Activated CD4-positive, alpha-beta memory T cell treated with anti-CD3 and anti-CD28 coated beads, Interleukin-2, amount 10 ng/mL, durations not matched to agents 7 days and 5 days (primary cell): ENCODE measurements around the gene CCDC89. TPM values are rescaled to one million over a fixed set of nuclear protein-coding genes. Genes with fewer than 3 reads are reported as not detected.
"Not testable (repeated sequence)": the region's sequence is repeated elsewhere in the genome, so short reads cannot be mapped to it uniquely, and the experiment has no call there.

ENCODE experiments used
- CTCF ChIA-PET: fragments of 350-600 bp; sonication (Branson Sonifier 250); formaldehyde crosslinking; loops from one replicate; lab custom pipeline; 2021; ENCODE audit warnings: antibody characterized with exemption, inconsistent platforms; lab: Charles Lee
- POLR2A ChIA-PET: fragments of 350-600 bp; sonication (Branson Sonifier 250); formaldehyde crosslinking; loops from one replicate; lab custom pipeline; 2021; ENCODE audit warnings: antibody characterized with exemption; lab: Charles Lee
- DNase-seq: peaks from one replicate; pipeline ENCODE4 v3.0.0-alpha.2; 2020
- H3K27ac Mint-ChIP-seq: one replicate; pipeline ENCODE4 v1.8.0; 2021; ENCODE audit warnings: mild to moderate bottlenecking, mixed read lengths
- H3K27me3 Mint-ChIP-seq: one replicate; pipeline ENCODE4 v1.8.0; 2021; ENCODE audit warnings: mixed read lengths
- H3K36me3 Mint-ChIP-seq: one replicate; pipeline ENCODE4 v1.8.0; 2021; ENCODE audit warnings: low read depth, mixed read lengths
- H3K4me1 Mint-ChIP-seq: one replicate; pipeline ENCODE4 v1.8.0; 2021; ENCODE audit warnings: mixed read lengths
- H3K4me3 Mint-ChIP-seq: one replicate; pipeline ENCODE4 v1.8.0; 2021; ENCODE audit warnings: mild to moderate bottlenecking, mixed read lengths
- H3K9me3 Mint-ChIP-seq: one replicate; pipeline ENCODE4 v1.8.0; 2021; ENCODE audit warnings: mixed read lengths
- total RNA-seq, 2 experiments: library from RNA; stranded (reverse); gene quantifications; one replicate each; pipeline ENCODE4 v1.2.3, GENCODE V29; 2021

Gene CCDC89
- total RNA-seq, 2 experiments from 2014 or later: 1.1 to 1.7 TPM

DNA sequence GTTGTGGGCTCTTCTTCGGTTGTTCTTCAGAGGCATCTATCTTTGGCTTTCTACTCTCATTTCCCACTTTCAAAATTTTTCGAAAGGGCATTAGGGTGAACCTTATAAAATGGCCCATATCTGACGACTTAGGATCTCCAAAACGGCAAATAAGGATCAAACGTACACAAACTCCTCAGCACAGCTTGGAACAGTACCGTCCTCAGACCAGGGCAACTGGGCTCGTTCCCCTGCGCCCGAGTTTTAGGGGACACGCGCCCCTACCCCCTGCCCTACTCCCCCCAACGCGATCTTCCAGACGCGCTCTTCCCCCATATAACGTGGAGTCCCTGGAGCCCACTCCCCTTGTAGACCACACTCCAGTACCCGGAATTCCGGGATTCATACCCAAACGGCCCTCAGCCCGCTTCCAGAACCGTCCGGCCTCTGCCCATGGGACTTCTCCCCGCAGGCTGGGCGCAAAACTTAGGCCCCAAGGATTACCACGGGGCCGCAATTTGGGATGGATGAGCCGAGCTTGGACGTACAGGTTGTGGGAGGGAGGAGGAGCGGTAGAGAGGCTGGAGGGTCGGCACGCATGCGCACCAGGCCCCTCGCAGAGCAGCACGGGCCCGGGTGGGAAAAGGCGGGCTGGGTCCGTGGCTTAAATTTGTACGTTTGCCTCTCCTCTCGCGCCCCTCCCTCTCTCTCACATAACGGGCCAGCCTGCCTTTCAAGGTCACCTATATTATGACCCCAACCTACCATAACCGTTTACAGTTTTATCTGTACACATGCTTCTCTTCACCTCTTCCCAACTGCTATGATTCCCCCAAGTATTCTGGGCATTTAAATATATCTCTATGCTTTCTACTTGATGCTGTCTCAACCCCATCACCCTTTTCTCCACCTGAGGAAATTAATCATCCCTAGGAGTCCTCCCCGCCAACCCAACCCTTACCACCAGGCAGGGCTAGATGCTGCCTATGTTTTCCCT lies 3.4 kb downstream of the CCDC89 start:
- Mint-ChIP-seq H3K9me3 (no peaks in the 10 kb centered on the region), H3K4me1 (peaks cover 21% of the 10 kb centered on the region)
- POLR2A ChIA-PET: interaction anchor here (1.4 to 8.1 kb wide), 3 partner anchors 19 to 172 kb away, joined by 3 to 54 read pairs (median 5); partner anchors contain the start of genes CCDC83, CREBZF and TMEM126A

DNA sequence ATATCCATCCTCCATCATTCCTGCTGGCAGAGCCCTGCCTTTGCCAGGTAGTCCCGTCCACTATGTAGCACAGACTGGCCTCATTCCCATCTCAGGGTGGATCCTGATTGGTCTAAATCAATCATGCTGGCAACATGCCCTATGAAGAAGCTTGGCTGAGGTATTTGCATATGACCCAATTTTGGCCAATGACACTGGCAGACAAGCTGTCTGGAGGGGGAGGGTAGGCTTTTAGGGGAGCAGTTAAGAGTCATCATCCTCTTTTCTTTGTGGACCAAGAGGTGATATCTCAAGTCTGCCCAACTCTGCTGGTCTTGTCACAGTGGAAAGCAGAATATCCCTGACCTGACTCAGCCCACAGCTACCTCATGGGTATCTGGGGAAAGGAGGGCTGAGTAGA lies 5.1 kb downstream of the CCDC89 start:
- POLR2A ChIA-PET: interaction anchor here (1.3 to 8.1 kb wide), 6 partner anchors 12 to 174 kb away, joined by 3 to 54 read pairs (median 6); partner anchors contain the start of genes CCDC83, CREBZF, DLG2 and TMEM126A
- CTCF ChIA-PET: interaction anchor here (0.9 to 2.0 kb wide), 5 partner anchors 11 to 174 kb away, joined by 3 to 7 read pairs (median 4); partner anchors contain the start of genes CCDC83 and TMEM126A

More for the DNA sequence above, 3.4 kb downstream of the CCDC89 start:
- Mint-ChIP-seq H3K36me3 (no peaks in the 10 kb centered on the region), H3K27me3 (peaks cover 12% of the 10 kb centered on the region), H3K4me3 (peak overlapping the region; percentile 71), H3K27ac (peak overlapping the region; percentile 59)
- CTCF ChIA-PET: interaction anchor here (2.7 kb wide), 1 partner anchor 10 kb away, joined by 8 read pairs; no protein-coding TSS in a partner anchor
- DNase-seq: peak; percentile 64

DNA sequence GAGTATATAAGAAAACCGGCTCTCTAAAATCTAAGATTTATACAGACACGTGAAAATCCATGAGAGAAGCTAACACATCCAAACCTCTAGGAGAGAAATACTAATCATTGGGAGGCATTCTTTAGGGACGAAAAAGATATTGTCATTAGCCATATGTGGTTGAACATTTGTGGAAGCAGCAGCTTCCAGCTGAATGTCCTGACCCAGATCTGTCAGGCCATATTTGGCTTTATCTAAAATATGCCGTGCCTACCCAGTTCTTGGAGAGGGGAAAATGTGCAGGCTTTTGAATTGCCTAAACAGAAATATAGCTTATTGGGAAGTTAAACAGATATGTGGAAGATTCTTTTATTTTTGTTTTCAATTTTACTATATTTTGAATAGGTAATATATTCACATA lies 6.4 kb downstream of the CCDC89 start:
- H3K27ac Mint-ChIP-seq: no peak overlapping the region
- peaks cover 12% of the 10 kb centered on the region for H3K27me3 Mint-ChIP-seq
- DNase-seq: no peak
- peaks cover 21% of the 10 kb centered on the region for H3K4me1 Mint-ChIP-seq
- H3K9me3 Mint-ChIP-seq: no peaks in the 10 kb centered on the region
- ChIA-PET POLR2A (interaction anchor here (1.2 to 8.1 kb wide), 4 partner anchors 11 to 32 kb away, joined by 3 to 54 read pairs (median 9); partner anchors contain the start of genes CREBZF and TMEM126A), CTCF (interaction anchor here (0.5 to 2.0 kb wide), 6 partner anchors 10 to 175 kb away, joined by 3 to 9 read pairs (median 4); partner anchors contain the start of gene CCDC83)
- H3K36me3 Mint-ChIP-seq: no peaks in the 10 kb centered on the region
- no peak overlapping the region for H3K4me3 Mint-ChIP-seq

More for the DNA sequence above, 5.1 kb downstream of the CCDC89 start:
- Mint-ChIP-seq H3K9me3 (no peaks in the 10 kb centered on the region), H3K36me3 (no peaks in the 10 kb centered on the region), H3K27ac (no peak overlapping the region), H3K27me3 (peaks cover 12% of the 10 kb centered on the region), H3K4me1 (peaks cover 21% of the 10 kb centered on the region), H3K4me3 (no peak overlapping the region)
- DNase-seq: no peak

DNA sequence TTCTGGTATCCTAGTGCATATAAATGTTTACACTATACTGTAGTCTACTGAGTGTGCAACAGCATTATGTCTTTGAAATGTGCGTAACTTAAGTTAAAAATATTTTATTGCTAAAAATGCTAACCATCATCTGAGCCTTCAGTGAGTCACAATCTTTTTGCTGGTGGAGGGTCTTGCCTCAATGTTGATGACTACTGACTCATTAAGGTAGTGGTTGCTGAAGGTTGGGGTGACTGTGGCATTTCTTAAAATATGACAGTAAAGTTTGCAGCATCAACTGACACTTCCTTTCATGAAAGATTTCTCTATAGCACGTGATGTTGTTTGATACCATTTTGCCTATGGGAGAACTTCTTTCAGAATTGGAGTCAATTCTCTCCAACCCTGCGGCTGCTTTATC lies 12.6 kb downstream of the CCDC89 start:
- no peak overlapping the region for H3K4me3 Mint-ChIP-seq
- H3K27ac Mint-ChIP-seq: no peak overlapping the region
- ChIA-PET POLR2A (interaction anchor here (1.9 to 2.7 kb wide), 2 partner anchors 9 to 12 kb away, joined by 6 to 11 read pairs; partner anchors contain the start of gene CREBZF), CTCF (no interaction called here)
- peaks cover 19% of the 10 kb centered on the region for H3K4me1 Mint-ChIP-seq
- peaks cover 9% of the 10 kb centered on the region for H3K36me3 Mint-ChIP-seq
- H3K27me3 Mint-ChIP-seq: peaks cover 2% of the 10 kb centered on the region
- no peaks in the 10 kb centered on the region for H3K9me3 Mint-ChIP-seq
- DNase-seq: no peak

DNA sequence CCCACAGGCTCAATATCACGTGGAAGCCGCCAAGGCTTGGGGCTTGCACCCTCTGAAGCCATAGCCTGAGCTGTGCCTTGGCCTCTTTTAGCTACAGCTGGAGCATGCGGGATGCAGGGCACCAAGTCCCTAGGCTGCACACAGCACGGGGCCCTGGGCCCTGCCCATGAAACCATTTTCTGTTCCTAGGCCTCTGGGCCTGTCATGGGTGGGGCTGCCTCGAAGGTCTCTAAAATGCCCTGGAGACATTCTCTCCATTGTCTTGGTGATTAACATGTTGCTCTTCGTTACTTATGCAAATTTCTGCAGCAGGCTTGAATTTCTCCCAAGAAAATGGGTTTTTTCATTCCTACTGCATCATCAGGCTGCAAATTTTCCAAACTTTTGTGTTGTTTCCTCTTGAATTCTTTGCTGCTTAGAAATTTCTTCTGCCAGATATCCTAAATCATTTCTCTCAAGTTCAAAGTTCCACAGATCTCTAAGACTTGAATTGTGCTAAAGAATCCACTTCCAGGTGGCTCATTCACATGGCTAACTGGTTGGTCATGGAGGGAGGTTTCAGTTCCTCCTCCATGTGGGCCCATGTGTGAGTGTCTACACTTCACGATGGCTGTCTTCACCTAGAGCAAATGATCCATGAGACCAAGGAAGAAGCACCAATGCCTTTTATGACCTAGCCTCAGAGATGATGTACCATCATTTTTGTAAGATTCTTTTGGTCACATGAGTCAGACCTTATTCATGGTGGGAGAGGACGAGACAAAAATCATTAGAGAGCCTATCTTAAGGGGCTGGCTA lies 13.7 kb downstream of the CCDC89 start:
- H3K36me3 Mint-ChIP-seq: peaks cover 9% of the 10 kb centered on the region
- H3K27ac Mint-ChIP-seq: no peak overlapping the region
- no peak for DNase-seq
- ChIA-PET CTCF (no interaction called here), POLR2A (no interaction called here)
- no peaks in the 10 kb centered on the region for H3K27me3 Mint-ChIP-seq
- H3K4me1 Mint-ChIP-seq: peaks cover 19% of the 10 kb centered on the region
- H3K4me3 Mint-ChIP-seq: no peak overlapping the region
- H3K9me3 Mint-ChIP-seq: no peaks in the 10 kb centered on the region

DNA sequence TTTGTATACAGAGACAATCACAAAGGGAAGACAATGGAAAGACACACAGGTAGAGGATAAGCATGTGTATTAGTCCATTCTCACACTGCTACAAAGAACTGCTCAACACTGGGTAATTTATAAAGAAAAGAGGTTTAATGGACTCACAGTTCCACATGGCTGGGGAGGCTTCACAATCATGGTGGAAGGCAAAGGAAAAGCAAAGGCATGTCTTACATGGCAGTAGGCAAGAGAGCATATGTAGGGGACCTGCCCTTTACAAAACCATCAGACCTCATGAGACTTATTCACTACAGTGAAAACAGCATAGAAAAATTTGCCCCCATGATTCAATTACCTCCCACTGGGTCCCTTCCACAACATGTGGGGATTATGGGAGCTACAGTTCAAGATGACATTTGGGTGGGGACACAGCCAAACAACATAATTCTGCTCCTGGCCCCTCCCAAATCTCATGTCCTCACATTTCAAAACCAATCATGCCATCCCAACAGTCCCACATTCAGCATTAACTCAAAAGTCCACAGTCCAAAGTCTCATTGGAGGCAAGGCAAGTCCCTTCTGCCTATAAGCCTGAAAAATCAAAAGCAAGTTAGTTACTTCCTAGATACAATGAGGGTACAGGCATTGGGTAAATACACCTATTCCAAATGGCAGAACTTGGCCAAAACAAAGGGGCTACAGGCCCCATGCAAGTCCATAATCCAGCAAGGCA lies 14.9 kb downstream of the CCDC89 start:
- H3K36me3 Mint-ChIP-seq, H3K27me3 Mint-ChIP-seq, H3K27ac Mint-ChIP-seq, CTCF ChIA-PET, DNase-seq, H3K9me3 Mint-ChIP-seq, POLR2A ChIA-PET, H3K4me3 Mint-ChIP-seq: not testable (repeated sequence)
- peaks cover 20% of the 10 kb centered on the region for H3K4me1 Mint-ChIP-seq

DNA sequence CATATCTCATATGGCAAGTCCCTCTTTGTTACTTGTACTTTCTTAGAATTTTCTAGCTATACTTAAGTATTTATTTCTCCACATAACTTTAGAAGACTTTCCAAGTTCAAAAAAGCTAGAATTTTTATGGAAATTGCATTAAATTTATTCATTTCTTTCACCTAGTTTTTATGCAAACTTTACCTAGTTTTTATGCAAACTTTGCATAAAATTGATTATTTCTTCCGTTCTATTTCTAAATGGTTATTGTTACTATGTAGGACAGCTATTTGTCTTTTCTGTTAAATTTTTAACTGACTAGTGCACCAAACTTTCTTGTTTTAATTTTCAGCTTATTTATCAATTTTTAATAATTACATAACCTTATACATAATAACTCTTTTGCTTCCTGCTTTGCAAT lies 17.8 kb downstream of the CCDC89 start:
- no peaks in the 10 kb centered on the region for H3K27me3 Mint-ChIP-seq
- DNase-seq: no peak
- H3K4me1 Mint-ChIP-seq: peaks cover 20% of the 10 kb centered on the region
- ChIA-PET CTCF (interaction anchor here (0.6 to 2.0 kb wide), 7 partner anchors 11 to 187 kb away, joined by 3 to 9 read pairs (median 4); partner anchors contain the start of genes CCDC83 and CCDC89), POLR2A (interaction anchor here (1.0 kb wide), 1 partner anchor 20 kb away, joined by 5 read pairs; the partner anchor contains the start of gene TMEM126A)
- no peak overlapping the region for H3K4me3 Mint-ChIP-seq
- no peak overlapping the region for H3K27ac Mint-ChIP-seq
- H3K9me3 Mint-ChIP-seq: no peaks in the 10 kb centered on the region
- peaks cover 17% of the 10 kb centered on the region for H3K36me3 Mint-ChIP-seq

DNA sequence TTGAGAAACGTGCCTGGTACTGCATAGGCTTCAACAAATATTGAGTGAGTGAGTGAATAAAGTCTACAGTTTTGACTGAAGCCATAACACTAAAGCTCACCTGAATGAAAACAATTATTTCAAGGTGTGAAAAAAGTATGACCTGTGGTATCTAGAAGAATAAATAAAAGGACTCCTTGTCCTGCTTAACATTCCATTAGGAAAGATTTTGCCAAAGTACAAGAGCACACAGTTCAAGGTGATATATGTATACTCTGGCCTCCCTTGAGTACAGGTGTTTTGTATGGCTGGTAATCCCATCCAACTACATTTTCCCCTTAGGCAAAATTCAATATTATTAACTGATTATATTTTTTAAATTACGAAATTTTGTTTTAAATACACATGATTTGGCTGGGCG lies 19.3 kb downstream of the CCDC89 start:
- DNase-seq: no peak
- no peak overlapping the region for H3K4me3 Mint-ChIP-seq
- peaks cover 24% of the 10 kb centered on the region for H3K36me3 Mint-ChIP-seq
- peaks cover 12% of the 10 kb centered on the region for H3K4me1 Mint-ChIP-seq
- no peaks in the 10 kb centered on the region for H3K27me3 Mint-ChIP-seq
- no peak overlapping the region for H3K27ac Mint-ChIP-seq
- ChIA-PET POLR2A (interaction anchor here (8.5 kb wide), 1 partner anchor 15 kb away, joined by 220 read pairs; the partner anchor contains the start of gene TMEM126A), CTCF (interaction anchor here (0.8 kb wide), 1 partner anchor 187 kb away, joined by 3 read pairs; no protein-coding TSS in a partner anchor)
- H3K9me3 Mint-ChIP-seq: no peaks in the 10 kb centered on the region

DNA sequence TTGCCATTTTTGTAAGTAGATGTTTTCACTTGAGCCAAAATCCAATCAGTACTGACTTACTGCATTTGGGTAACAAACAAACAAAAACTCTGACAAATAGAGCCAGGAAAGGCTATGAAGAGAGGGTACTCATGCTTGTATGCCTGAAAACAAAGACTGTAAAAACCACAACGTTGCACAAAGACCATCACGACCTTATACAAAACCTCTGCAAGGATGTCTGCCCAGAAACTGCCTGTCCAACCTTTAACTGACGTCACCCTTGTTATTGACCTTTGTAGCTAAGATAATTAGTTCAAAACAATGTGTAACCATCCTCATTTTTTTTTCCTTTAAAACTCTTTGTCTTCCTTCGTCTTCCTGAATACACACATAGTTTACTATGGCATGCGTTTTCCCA lies 20.3 kb downstream of the CCDC89 start:
- Mint-ChIP-seq H3K4me1 (peaks cover 20% of the 10 kb centered on the region), H3K27ac (peak overlapping the region; percentile 44), H3K9me3 (no peaks in the 10 kb centered on the region), H3K27me3 (no peaks in the 10 kb centered on the region), H3K4me3 (peak overlapping the region; percentile 31), H3K36me3 (peaks cover 33% of the 10 kb centered on the region)
- ChIA-PET CTCF (no interaction called here), POLR2A (interaction anchor here (1.5 to 8.5 kb wide), 2 partner anchors 14 to 28 kb away, joined by 3 to 220 read pairs; partner anchors contain the start of gene TMEM126A)
- no peak for DNase-seq

DNA sequence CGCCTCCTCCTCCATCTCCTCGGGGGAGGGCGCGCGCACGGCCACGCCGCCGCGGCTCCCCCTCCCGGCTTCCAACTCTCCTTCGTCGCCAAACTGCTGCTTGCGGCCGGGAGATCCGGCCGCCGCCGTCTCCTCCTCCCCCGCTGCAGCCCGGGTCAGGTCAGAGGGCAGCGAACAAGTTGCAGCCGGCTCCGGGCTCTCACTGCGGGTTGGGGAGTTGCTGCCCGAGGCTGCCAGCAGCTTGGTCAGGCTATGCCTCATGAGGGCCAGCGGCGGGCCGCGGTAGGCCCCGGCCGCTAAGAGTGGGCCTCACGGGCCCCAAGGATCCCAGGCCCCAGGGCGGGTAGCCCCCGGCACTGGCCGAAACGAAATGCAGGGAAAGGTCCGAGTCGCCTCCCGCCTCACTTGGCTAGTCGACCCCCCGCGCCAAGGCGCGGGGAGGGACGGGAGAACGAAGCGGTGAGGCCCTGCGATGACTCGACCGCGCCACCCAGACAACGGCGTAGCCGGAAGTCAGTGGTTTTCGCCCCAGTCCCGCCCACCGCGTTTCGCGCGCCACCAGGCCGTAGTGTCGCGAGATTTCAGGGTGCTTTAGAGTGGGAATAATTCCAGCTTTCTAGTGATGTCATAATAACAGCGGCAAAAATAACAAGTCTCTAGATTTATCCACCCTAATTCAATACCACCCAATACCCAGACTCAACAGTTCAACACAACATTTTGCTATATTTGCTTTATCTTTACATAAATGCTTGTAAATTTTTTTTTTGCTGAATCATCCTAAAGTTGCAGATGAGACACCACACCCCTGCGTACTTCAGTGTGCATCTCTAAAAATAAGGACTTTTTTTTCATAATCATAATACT lies 21.1 kb downstream of the CCDC89 start, which contains the start of gene CREBZF:
Gene CREBZF, minus strand, starts transcription at position 515 of the 867 bp plus-strand sequence. Its CDS starts 254 bp downstream, at position 261.
- ChIA-PET CTCF (interaction anchor here (0.6 to 2.9 kb wide), 5 partner anchors 14 to 190 kb away, joined by 3 to 15 read pairs (median 7); partner anchors contain the start of genes CCDC83 and TMEM126B), POLR2A (interaction anchor here (0.6 to 8.5 kb wide), 32 partner anchors 9 to 638 kb away, joined by 3 to 220 read pairs (median 4); partner anchors contain the start of genes CCDC83, CCDC89, DLG2 and EED)
- peak within 1 kb of the TSS; percentile 94 for H3K27ac Mint-ChIP-seq
- H3K36me3 Mint-ChIP-seq: peaks cover 42% of the 10 kb centered on the region
- H3K4me1 Mint-ChIP-seq: peaks cover 28% of the 10 kb centered on the region
- no peaks in the 10 kb centered on the region for H3K9me3 Mint-ChIP-seq
- peak within 1 kb of the TSS; percentile 97 for H3K4me3 Mint-ChIP-seq
- DNase-seq: peak; percentile 96
- no peaks in the 10 kb centered on the region for H3K27me3 Mint-ChIP-seq
